D721Med (cell line): Measurements from ENCODE around the gene RALGPS2.

Experiments used
- DNase-seq: peaks from one replicate; pipeline ENCODE4 v3.0.0; 2011; ENCODE audit warnings: low spot score; ENCODE audit not compliant: insufficient read length
- FAIRE-seq: peaks from 2 replicates; lab custom pipeline; 2011; peaks lifted over from hg19 to GRCh38; lab: Jason Lieb, UNC
- CTCF ChIP-seq: IDR thresholded peaks from 2 replicates; pipeline ENCODE4 v1.5.1; 2012; ENCODE audit warnings: mild to moderate bottlenecking, control low read depth; ENCODE audit not compliant: insufficient read depth; ENCODE audit errors: missing control alignments

RALGPS2 gene

GRCh38 chr1:178724728-178725465, at the start of gene RALGPS2:
Gene RALGPS2, plus strand, starts transcription at chr1:178725244. Its CDS starts 51,521 bp downstream, at chr1:178776765.
- DNase-seq: peak; percentile 51
- FAIRE-seq: no peak
- TF ChIP-seq CTCF: no peak

GRCh38 chr1:178679237-178679636, 45.8 kb upstream of the RALGPS2 start:
- TF ChIP-seq CTCF: no peak
- no peak for FAIRE-seq

GRCh38 chr1:178682429-178682828, 42.6 kb upstream of the RALGPS2 start:
- FAIRE-seq: peak; percentile 46

More at GRCh38 chr1:178679237-178679636, 45.8 kb upstream of the RALGPS2 start:
- DNase-seq: no peak

GRCh38 chr1:178682886-178683285, 42.2 kb upstream of the RALGPS2 start:
- DNase-seq: no peak
- peak; percentile 63 for FAIRE-seq
- TF ChIP-seq CTCF: no peak

More at GRCh38 chr1:178682429-178682828, 42.6 kb upstream of the RALGPS2 start:
- no peak for TF ChIP-seq CTCF
- DNase-seq: no peak

GRCh38 chr1:178683291-178683690, 41.8 kb upstream of the RALGPS2 start:
- FAIRE-seq: peak; percentile 29
- no peak for DNase-seq
- no peak for TF ChIP-seq CTCF

GRCh38 chr1:178684111-178684510, 40.9 kb upstream of the RALGPS2 start:
- no peak for DNase-seq
- TF ChIP-seq CTCF: no peak
- no peak for FAIRE-seq

- peak; percentile 81 for FAIRE-seq
- no peak for TF ChIP-seq CTCF
- DNase-seq: no peak
Measured at GRCh38 chr1:178684542-178685000, 40.5 kb upstream of the RALGPS2 start.
